Duodenal mucosa (tissue), 2 donors: Measurements from ENCODE around the gene AGK.
"Not testable (repeated sequence)": the region's sequence is repeated elsewhere in the genome, so short reads cannot be mapped to it uniquely, and the experiment has no call there.

Source experiments
- H3K27ac ChIP-seq: one replicate; pipeline ENCODE4 v1.7.0; 2013; ENCODE audit warnings: low read depth, low read length
- H3K27me3 ChIP-seq, 2 donors: one replicate each; pipeline ENCODE4 v1.7.0; 2013; ENCODE audit warnings: low read length in 2 of 2, control low read depth in 1 of 2; ENCODE audit not compliant: insufficient read depth in 2 of 2, control insufficient read depth in 1 of 2
- H3K36me3 ChIP-seq, 2 donors: one replicate each; pipeline ENCODE4 v1.7.0; 2013; ENCODE audit warnings: low read length in 2 of 2, control low read depth in 1 of 2; ENCODE audit not compliant: insufficient read depth in 2 of 2, control insufficient read depth in 1 of 2
- H3K4me1 ChIP-seq, 2 donors: one replicate each; pipeline ENCODE4 v1.7.0; 2013; ENCODE audit warnings: low read length in 2 of 2, control low read depth in 1 of 2; ENCODE audit not compliant: insufficient read depth in 2 of 2, control insufficient read depth in 1 of 2
- H3K4me3 ChIP-seq, 2 donors: one replicate each; pipeline ENCODE4 v1.7.0; 2013; ENCODE audit warnings: low read length in 2 of 2, low read depth in 1 of 2
- H3K9ac ChIP-seq, 2 donors: one replicate each; pipeline ENCODE4 v1.7.0; 2013; ENCODE audit warnings: low read length in 2 of 2, low read depth in 1 of 2
- H3K9me3 ChIP-seq, 2 donors: one replicate each; pipeline ENCODE4 v1.7.0; 2013; ENCODE audit warnings: low read length in 2 of 2, control low read depth in 1 of 2; ENCODE audit not compliant: control insufficient read depth in 1 of 2

AGK gene

GRCh38 chr7:141551782-141552181, 572 bp downstream of the AGK start:
- peak overlapping the region; percentile 85 to 94 for H3K4me3 ChIP-seq
- no peaks in the 10 kb centered on the region for H3K9me3 ChIP-seq
- peaks cover 9 to 16% of the 10 kb centered on the region in 2 donors for H3K4me1 ChIP-seq
- H3K36me3 ChIP-seq = peaks cover 0 to 11% of the 10 kb centered on the region in 2 donors
- no peak overlapping the region for H3K27ac ChIP-seq
- H3K9ac ChIP-seq = peak overlapping the region; percentile 43 to 79
- no peaks in the 10 kb centered on the region for H3K27me3 ChIP-seq

- Histone ChIP-seq H3K27me3 (no peaks in the 10 kb centered on the region), H3K9ac (no peak overlapping the region), H3K4me3 (no peak overlapping the region), H3K9me3 (no peaks in the 10 kb centered on the region), H3K27ac (no peak overlapping the region), H3K36me3 (peaks cover 0 to 11% of the 10 kb centered on the region in 2 donors), H3K4me1 (peaks cover under 1 to 7% of the 10 kb centered on the region in 2 donors)
These were observed 6.2 kb downstream of the AGK start for GRCh38 chr7:141557360-141557759.

GRCh38 chr7:141557831-141558531, 6.8 kb downstream of the AGK start:
- H3K9me3 ChIP-seq, H3K27me3 ChIP-seq, H3K27ac ChIP-seq, H3K4me1 ChIP-seq, H3K9ac ChIP-seq, H3K4me3 ChIP-seq: not testable (repeated sequence)
- H3K36me3 ChIP-seq = peaks cover 0 to 11% of the 10 kb centered on the region in 2 donors

DNA sequence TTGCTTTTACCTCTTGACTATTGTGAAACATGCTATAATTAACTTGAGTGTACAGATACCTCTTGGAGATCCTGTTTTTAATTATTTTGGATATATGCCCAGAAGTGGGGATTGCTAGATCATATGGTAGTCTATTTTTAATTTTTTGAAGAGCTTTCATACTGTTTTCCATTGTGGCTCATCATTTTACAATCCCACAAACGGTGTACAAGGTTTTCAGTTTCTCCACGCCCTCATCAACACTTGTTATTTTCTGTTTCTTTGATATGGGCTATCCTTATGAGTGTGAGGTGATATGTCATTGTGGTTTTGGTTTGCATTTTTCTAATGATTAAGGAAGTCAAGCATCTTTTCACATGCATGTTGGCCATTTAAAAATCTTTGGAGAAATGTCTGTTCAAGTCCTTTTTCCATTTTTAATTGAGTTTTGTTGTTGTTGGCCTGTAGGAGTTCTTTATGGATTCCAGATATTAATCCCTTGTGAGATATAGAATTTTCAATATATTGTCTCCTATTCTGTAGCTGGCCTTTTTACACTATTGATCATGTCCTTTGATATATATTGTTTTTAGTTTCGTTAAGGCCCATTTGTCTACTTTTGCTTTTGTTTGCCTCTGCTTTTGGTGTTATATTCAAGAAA, 7.5 kb downstream of the AGK start:
- Histone ChIP-seq H3K9me3 (no peaks in the 10 kb centered on the region), H3K4me3 (no peak overlapping the region), H3K9ac (no peak overlapping the region), H3K36me3 (peaks cover 0 to 13% of the 10 kb centered on the region in 2 donors), H3K27ac (no peak overlapping the region), H3K27me3 (no peaks in the 10 kb centered on the region), H3K4me1 (peaks cover 0 to 5% of the 10 kb centered on the region in 2 donors)

- Histone ChIP-seq H3K9me3 (no peaks in the 10 kb centered on the region), H3K4me3 (no peak overlapping the region), H3K4me1 (peaks cover 0 to 5% of the 10 kb centered on the region in 2 donors), H3K27ac (no peak overlapping the region), H3K27me3 (no peaks in the 10 kb centered on the region), H3K9ac (no peak overlapping the region), H3K36me3 (peaks cover 0 to 18% of the 10 kb centered on the region in 2 donors)
These were observed 8.8 kb downstream of the AGK start for GRCh38 chr7:141559961-141560360.

DNA sequence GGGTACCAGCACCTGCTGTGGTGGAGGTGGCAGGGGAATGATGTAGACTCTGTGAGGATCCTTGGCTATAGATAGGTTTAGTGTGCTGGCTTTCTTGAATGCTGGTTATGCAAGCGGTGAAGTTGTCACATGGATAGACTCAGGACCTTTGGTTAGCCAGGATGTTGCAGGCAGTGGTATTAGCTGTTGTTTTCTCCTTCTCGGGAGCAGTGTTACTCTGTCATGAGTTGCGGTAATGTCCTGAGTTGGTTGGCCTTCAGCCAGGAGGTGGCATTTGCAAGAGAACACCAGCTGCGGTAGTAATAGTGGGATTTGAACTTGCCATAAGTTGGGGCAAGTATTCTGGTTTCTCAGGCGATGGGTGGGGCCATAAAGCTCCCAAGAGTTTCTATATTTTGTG, 10.8 kb downstream of the AGK start:
- H3K9me3 ChIP-seq = no peaks in the 10 kb centered on the region
- H3K27me3 ChIP-seq = no peaks in the 10 kb centered on the region
- H3K4me1 ChIP-seq = peaks cover 0 to 5% of the 10 kb centered on the region in 2 donors
- H3K4me3 ChIP-seq = no peak overlapping the region
- H3K9ac ChIP-seq = no peak overlapping the region
- H3K36me3 ChIP-seq = peaks cover 0 to 20% of the 10 kb centered on the region in 2 donors
- H3K27ac ChIP-seq = no peak overlapping the region

DNA sequence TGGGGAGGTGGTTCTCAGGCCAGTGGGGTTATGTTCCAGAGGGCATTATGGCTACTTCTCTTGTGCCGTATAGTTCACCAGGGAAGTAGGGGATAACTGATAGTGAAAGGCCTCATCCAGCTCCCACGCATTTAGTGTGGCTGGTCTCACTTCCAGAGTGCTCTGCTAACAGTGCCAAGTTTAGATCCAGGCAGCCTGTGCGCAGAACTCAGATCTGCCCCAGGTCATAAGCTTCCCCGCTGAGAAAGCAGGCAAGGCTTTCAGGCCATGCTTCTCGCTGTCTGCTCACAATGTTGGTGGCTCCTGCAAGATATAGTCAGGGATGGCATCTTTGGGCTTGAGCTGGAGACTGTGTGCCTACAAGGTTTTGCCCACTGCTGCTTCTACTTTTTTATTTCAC, 11.3 kb downstream of the AGK start:
- Histone ChIP-seq H3K27me3 (no peaks in the 10 kb centered on the region), H3K4me1 (peaks cover 0 to 2% of the 10 kb centered on the region in 2 donors), H3K9me3 (no peaks in the 10 kb centered on the region), H3K36me3 (peaks cover 0 to 22% of the 10 kb centered on the region in 2 donors), H3K27ac (no peak overlapping the region), H3K9ac (no peak overlapping the region), H3K4me3 (no peak overlapping the region)

DNA sequence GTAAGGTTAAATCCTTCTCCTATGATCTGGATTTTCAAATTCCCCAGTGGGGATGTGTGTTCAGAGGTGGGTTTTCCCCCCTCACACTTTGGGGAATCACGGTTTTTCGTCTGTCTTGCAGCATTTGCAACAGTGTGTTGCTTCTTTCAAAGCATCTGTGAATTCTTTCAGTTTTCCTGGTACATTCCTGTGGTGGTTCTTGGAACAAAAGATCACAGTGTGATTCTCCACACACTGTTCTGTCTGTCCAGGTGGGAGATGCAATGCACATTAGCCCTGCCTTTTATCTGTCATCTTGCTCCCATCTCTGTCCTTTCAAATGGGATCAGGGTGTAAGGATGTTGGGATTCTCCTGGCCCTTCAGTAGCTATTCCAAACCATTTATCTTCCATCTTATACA, 11.8 kb downstream of the AGK start:
- Histone ChIP-seq H3K36me3 (peaks cover 0 to 27% of the 10 kb centered on the region in 2 donors), H3K4me1 (no peaks in the 10 kb centered on the region), H3K9me3 (no peaks in the 10 kb centered on the region), H3K4me3 (no peak overlapping the region), H3K9ac (no peak overlapping the region), H3K27ac (no peak overlapping the region), H3K27me3 (no peaks in the 10 kb centered on the region)

DNA sequence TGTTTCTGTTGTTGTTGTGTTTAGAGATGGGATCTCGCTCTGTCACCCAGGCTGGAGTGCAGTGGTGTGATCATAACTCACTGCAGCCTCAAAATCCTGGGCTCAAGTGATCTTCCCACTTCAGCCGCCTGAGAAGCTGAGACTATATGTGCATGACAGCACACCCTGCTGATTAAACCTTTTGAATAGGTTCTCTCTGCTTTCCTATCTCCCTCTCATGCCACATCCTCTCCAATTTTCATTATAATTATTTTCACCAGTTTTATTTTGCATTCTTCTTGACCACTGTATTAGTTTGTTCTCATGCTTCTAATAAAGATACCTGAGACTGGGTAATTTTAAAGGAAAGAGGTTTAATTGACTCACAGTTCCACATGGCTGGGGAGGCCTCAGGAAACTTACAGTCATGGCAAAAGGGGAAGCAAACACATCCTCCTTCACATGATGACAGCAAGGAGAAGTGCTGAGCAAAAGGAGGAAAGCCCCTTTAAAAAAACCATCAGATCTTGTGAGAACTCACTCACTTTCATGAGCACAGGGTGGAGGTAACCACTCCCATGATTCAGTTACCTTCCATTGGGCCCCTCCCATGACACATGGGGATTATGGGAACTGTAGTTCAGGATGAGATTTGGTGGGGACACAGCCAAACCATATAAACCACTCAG, 12.9 kb downstream of the AGK start:
- Histone ChIP-seq H3K9ac (no peak overlapping the region), H3K27ac (no peak overlapping the region), H3K9me3 (no peaks in the 10 kb centered on the region), H3K27me3 (no peaks in the 10 kb centered on the region), H3K4me3 (no peak overlapping the region), H3K36me3 (peaks cover 0 to 30% of the 10 kb centered on the region in 2 donors), H3K4me1 (no peaks in the 10 kb centered on the region)

- H3K27me3 ChIP-seq = no peaks in the 10 kb centered on the region
- no peaks in the 10 kb centered on the region for H3K4me1 ChIP-seq
- H3K4me3 ChIP-seq = no peak overlapping the region
- no peak overlapping the region for H3K27ac ChIP-seq
- H3K9me3 ChIP-seq = no peaks in the 10 kb centered on the region
- H3K36me3 ChIP-seq = peaks cover 0 to 30% of the 10 kb centered on the region in 2 donors
- H3K9ac ChIP-seq = no peak overlapping the region
These were observed 16.2 kb downstream of the AGK start for GRCh38 chr7:141567432-141567831.
